ENCODE measurements around the gene EPN1. TPM values are rescaled to one million over a fixed set of nuclear protein-coding genes. Genes with fewer than 3 reads are reported as not detected.

Gene EPN1
- total and polyA plus RNA-seq, 9 of the 15 experiments (the other 6 are each of a cell fraction or from before 2014, with no cell fraction given), result 0.08 to 138 (median 12.7) TPM

- TF ChIP-seq ZNF639 (CRISPR knock-in tag; conservative IDR thresholded peaks at IDR 0.05 in 1 of 2, IDR thresholded peaks at IDR 0.05 in 1 of 2) (peak in 1 of 2 experiments; percentile 88; a peak in 2 of 4 replicates), SNAPC5 (CRISPR knock-in tag; IDR thresholded peaks at IDR 0.05) (no peak), SNRNP70 (optimal IDR thresholded peaks at IDR 0.05; ENCODE audit: low read depth, low read length) (no peak), MAFF (IDR thresholded peaks at IDR 0.05; ENCODE audit: low read length) (no peak), NR2C2 (CRISPR knock-in tag; IDR thresholded peaks at IDR 0.05) (peak; percentile 92), NR2C2 (tag; IDR thresholded peaks at IDR 0.05) (peak; percentile 96), MAFK (IDR thresholded peaks at IDR 0.05; ENCODE audit: low read length) (no peak), ETV6 (IDR thresholded peaks at IDR 0.05; ENCODE audit: borderline replicate concordance in 1 of 2, low read depth in 2 of 2, low read length in 1 of 2) (no peak; a peak in 1 of 4 replicates), ETV6 (CRISPR knock-in tag; IDR thresholded peaks at IDR 0.05; ENCODE audit: borderline replicate concordance) (no peak), RFX5 (IDR thresholded peaks at IDR 0.05; ENCODE audit: low read depth, low read length) (no peak), NCOA1 (IDR thresholded peaks at IDR 0.05; ENCODE audit: low read depth) (peak; percentile 87), TARDBP (IDR thresholded peaks at IDR 0.05) (no peak), BCL6 (CRISPR knock-in tag; IDR thresholded peaks at IDR 0.05) (no peak), CCNT2 (IDR thresholded peaks at IDR 0.05; ENCODE audit: borderline replicate concordance, extremely low read depth, insufficient read length, low read depth, low read length) (peak; percentile 35), HBP1 (CRISPR knock-in tag; IDR thresholded peaks at IDR 0.05) (peak; percentile 39; the same call in 1 of the 2 replicates), POLR2A (conservative IDR thresholded peaks at IDR 0.05) (peak; percentile 94), ZNF778 (CRISPR knock-in tag; IDR thresholded peaks at IDR 0.05) (no peak), TRIM24 (IDR thresholded peaks at IDR 0.05) (no peak; a peak in 3 of 4 replicates), ZBTB34 (CRISPR knock-in tag; IDR thresholded peaks at IDR 0.05) (no peak), XRCC5 (IDR thresholded peaks at IDR 0.05; ENCODE audit: low read depth, low read length) (peak; percentile 97), TBL1XR1 (IDR thresholded peaks at IDR 0.05; ENCODE audit: low read length in 2 of 2) (peak; percentile 62 to 66; a peak in 3 of 4 replicates), PHF21A (IDR thresholded peaks at IDR 0.05; ENCODE audit: borderline replicate concordance, low read depth) (0 out of 2 replicates have a peak, but pooled peaks have one; percentile 23), DMBX1 (CRISPR knock-in tag; IDR thresholded peaks at IDR 0.05; ENCODE audit: borderline replicate concordance) (peak; percentile 66; the same call in 1 of the 2 replicates), ZNF175 (CRISPR knock-in tag; IDR thresholded peaks at IDR 0.05; ENCODE audit: low read depth) (no peak; the same call in 1 of the 2 replicates), ZKSCAN3 (CRISPR knock-in tag; IDR thresholded peaks at IDR 0.05) (no peak), PTBP1 (IDR thresholded peaks at IDR 0.05; ENCODE audit: low read depth, low read length) (no peak)
These were observed 21.2 kb upstream of the EPN1 start (continued) for GRCh38 chr19:55653651-55654322.
